HG02840 (cell line): ENCODE results near the gene RGS2.
A peak's percentile ranks its signal among the peaks of the same experiment; 100 is the strongest.

ENCODE experiments used
- ATAC-seq: cut with Tn5 transposase; IDR thresholded peaks from one replicate; pipeline ENCODE4 v1.9.1; 2021; ENCODE audit warnings: mild to moderate bottlenecking, moderate library complexity, moderate number of reproducible peaks; ENCODE audit not compliant: unreplicated experiment, low FRiP score

Gene RGS2

GRCh38 chr1:192808518-192809306, at the start of gene RGS2:
TSS of gene RGS2 (plus strand) at chr1:192809039. CDS start at chr1:192809072, 33 bp downstream.
- peak; percentile 83 for ATAC-seq

- ATAC-seq, result no peak
These were observed 49.7 kb upstream of the RGS2 start for GRCh38 chr1:192759104-192759503.

- ATAC-seq, result no peak
These were observed 46.6 kb upstream of the RGS2 start for GRCh38 chr1:192762265-192762664.

GRCh38 chr1:192763243-192763642, 45.6 kb upstream of the RGS2 start:
- ATAC-seq, result no peak

GRCh38 chr1:192763756-192764155, 45.1 kb upstream of the RGS2 start:
- no peak for ATAC-seq

GRCh38 chr1:192764675-192765074, 44.2 kb upstream of the RGS2 start:
- ATAC-seq, result no peak

- ATAC-seq, result no peak
These were observed 42.7 kb upstream of the RGS2 start for GRCh38 chr1:192766009-192766625.

- ATAC-seq, result no peak
These were observed 42.0 kb upstream of the RGS2 start for GRCh38 chr1:192766876-192767275.

- no peak for ATAC-seq
These were observed 41.0 kb upstream of the RGS2 start for GRCh38 chr1:192767798-192768197.

GRCh38 chr1:192768463-192768862, 40.4 kb upstream of the RGS2 start:
- ATAC-seq, result no peak

- no peak for ATAC-seq
These were observed 37.5 kb upstream of the RGS2 start for GRCh38 chr1:192771341-192771740.

- ATAC-seq, result no peak
These were observed 33.2 kb upstream of the RGS2 start for GRCh38 chr1:192775631-192776030.

- ATAC-seq, result no peak
These were observed 32.6 kb upstream of the RGS2 start for GRCh38 chr1:192776206-192776605.

- no peak for ATAC-seq
These were observed 31.8 kb upstream of the RGS2 start for GRCh38 chr1:192776998-192777397.

GRCh38 chr1:192783791-192784190, 25.0 kb upstream of the RGS2 start:
- no peak for ATAC-seq

- ATAC-seq, result no peak
These were observed 24.4 kb upstream of the RGS2 start for GRCh38 chr1:192784397-192784796.

- no peak for ATAC-seq
These were observed 22.3 kb upstream of the RGS2 start for GRCh38 chr1:192786576-192786975.

GRCh38 chr1:192787914-192788585, 20.8 kb upstream of the RGS2 start:
- no peak for ATAC-seq

- ATAC-seq, result no peak
These were observed 19.0 kb upstream of the RGS2 start for GRCh38 chr1:192789871-192790270.

GRCh38 chr1:192792628-192793027, 16.2 kb upstream of the RGS2 start:
- ATAC-seq, result no peak

- ATAC-seq, result no peak
These were observed 14.7 kb upstream of the RGS2 start for GRCh38 chr1:192793983-192794767.
